HEK293 (cell line): ENCODE results near the gene COQ4.

Experiments
- BCL11A ChIP-seq: fragments of 450-650 bp; formaldehyde crosslinking; IDR thresholded peaks from 2 replicates; pipeline ENCODE4 v1.5.1; 2016; ENCODE audit warnings: low read depth, missing biosample characterization, missing genetic modification characterization
- CTCF ChIP-seq: fragments of 450-650 bp; formaldehyde crosslinking; IDR thresholded peaks from 2 replicates; pipeline ENCODE4 v1.5.1; 2016; ENCODE audit warnings: missing biosample characterization, missing genetic modification characterization
- YY1 ChIP-seq: fragments of 450-650 bp; formaldehyde crosslinking; IDR thresholded peaks from 2 replicates; pipeline ENCODE4 v1.5.1; 2018; ENCODE audit warnings: missing biosample characterization, missing genetic modification characterization
- ZBTB10 ChIP-seq: fragments of 450-650 bp; formaldehyde crosslinking; IDR thresholded peaks from 2 replicates; pipeline ENCODE4 v1.5.1; 2016; ENCODE audit warnings: missing biosample characterization, missing genetic modification characterization
- ZNF138 ChIP-seq: fragments of 450-650 bp; formaldehyde crosslinking; IDR thresholded peaks from 2 replicates; pipeline ENCODE4 v1.5.1; 2016; ENCODE audit warnings: missing biosample characterization, missing genetic modification characterization, borderline replicate concordance
- ZNF174 ChIP-seq: fragments of 450-650 bp; formaldehyde crosslinking; IDR thresholded peaks from 2 replicates; pipeline ENCODE4 v1.5.0; 2017; ENCODE audit warnings: missing biosample characterization, mild to moderate bottlenecking, missing genetic modification characterization

GRCh38 chr9:128282500-128282899, 40.1 kb upstream of the COQ4 start:
- TF ChIP-seq YY1 (tag by site-specific recombination) (no peak), CTCF (tag by site-specific recombination) (no peak), ZNF138 (tag by site-specific recombination) (no peak), ZBTB10 (tag by site-specific recombination) (no peak), BCL11A (no peak), ZNF174 (tag by site-specific recombination) (no peak)
